ENCODE measurements around the gene MORN5.

MORN5 gene

DNA sequence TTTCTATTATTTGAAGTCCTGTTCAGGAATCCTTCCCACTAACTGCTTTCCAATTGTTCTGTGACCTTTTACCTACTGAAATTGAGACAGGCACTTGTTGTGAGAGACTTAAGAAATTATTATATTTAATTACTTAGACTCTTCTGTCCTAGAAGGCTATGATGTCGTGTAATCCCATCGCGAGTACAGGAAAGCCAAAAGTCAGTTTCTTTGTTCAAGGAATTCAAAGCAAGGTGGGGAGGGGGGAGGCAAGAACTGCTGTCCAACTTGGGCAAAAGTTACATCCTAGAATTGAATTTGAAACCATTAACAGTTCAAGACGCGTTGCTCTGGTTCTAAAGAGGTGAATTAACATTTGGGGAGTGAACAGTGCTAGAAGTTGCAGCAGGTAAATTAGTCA, 18.0 kb upstream of the MORN5 start:
- TF ChIP-seq, protein P1, sequence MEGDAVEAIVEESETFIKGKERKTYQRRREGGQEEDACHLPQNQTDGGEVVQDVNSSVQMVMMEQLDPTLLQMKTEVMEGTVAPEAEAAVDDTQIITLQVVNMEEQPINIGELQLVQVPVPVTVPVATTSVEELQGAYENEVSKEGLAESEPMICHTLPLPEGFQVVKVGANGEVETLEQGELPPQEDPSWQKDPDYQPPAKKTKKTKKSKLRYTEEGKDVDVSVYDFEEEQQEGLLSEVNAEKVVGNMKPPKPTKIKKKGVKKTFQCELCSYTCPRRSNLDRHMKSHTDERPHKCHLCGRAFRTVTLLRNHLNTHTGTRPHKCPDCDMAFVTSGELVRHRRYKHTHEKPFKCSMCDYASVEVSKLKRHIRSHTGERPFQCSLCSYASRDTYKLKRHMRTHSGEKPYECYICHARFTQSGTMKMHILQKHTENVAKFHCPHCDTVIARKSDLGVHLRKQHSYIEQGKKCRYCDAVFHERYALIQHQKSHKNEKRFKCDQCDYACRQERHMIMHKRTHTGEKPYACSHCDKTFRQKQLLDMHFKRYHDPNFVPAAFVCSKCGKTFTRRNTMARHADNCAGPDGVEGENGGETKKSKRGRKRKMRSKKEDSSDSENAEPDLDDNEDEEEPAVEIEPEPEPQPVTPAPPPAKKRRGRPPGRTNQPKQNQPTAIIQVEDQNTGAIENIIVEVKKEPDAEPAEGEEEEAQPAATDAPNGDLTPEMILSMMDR (IDR thresholded peaks at IDR 0.05; ENCODE audit: low read depth, low read length), result no peak
- H3K4me3 ChIP-seq (ENCODE audit: low read depth, low read length), result no peak overlapping the region
- DNase-seq (ENCODE audit: low read depth, low spot score), result no peak
- in situ Hi-C loops (cut with HindIII; ENCODE audit: low sequenced_read_pairs), result no loop called here

DNA sequence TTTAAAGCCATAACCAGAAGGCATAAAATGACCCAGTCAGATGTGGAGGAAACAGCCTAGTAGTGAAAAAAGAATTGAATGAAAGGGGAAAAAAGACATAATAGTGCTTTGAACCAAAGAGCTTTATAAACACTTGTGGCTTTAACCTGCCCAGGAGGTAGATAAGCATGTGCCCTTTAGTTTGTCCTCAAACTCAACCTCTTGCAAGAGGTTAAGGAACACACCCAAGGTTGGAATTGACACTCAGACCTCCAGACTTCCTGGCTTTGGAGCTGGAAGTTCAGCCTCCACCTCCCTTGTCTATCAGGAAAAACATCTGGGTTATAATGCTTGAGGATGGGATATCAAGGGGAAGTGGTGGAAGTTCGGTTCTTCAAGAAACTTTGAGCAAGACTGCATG, 16.4 kb upstream of the MORN5 start:
- in situ Hi-C loops (cut with HindIII; ENCODE audit: low sequenced_read_pairs), result no loop called here
- no peak for DNase-seq (ENCODE audit: low read depth, low spot score)
- TF ChIP-seq, protein P1 (IDR thresholded peaks at IDR 0.05; ENCODE audit: low read depth, low read length), result no peak
- H3K4me3 ChIP-seq (ENCODE audit: low read depth, low read length), result no peak overlapping the region

DNA sequence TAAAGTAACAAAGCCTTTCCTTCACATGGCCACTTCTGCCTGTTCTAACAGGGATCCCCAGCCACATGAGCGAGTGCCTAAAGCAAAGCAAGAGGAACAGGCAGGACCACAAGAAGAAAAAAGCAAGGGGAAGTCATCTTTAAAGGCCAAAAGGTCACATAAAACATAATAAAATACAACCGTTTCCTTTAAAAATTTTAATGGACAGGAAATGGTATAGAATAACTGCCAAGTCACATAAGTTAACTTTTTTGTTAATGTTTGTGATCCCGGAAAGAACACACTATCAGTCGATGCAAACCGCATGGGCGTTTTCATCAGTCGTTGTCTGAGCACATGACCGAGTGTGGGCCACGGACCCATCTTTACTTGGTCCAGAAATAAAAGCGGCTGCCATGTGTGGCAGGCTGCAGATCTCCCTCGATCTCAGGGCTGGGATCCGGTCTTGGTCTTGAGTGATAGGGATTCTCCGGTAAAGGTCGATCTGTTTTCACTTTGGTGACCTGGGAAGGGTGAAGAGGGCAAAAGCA, 15.8 kb upstream of the MORN5 start:
- in situ Hi-C loops (cut with HindIII; ENCODE audit: low sequenced_read_pairs), result no loop called here
- no peak overlapping the region for H3K4me3 ChIP-seq (ENCODE audit: low read depth, low read length)
- no peak for DNase-seq (ENCODE audit: low read depth, low spot score)
- TF ChIP-seq, protein P1 (IDR thresholded peaks at IDR 0.05; ENCODE audit: low read depth, low read length), result no peak

DNA sequence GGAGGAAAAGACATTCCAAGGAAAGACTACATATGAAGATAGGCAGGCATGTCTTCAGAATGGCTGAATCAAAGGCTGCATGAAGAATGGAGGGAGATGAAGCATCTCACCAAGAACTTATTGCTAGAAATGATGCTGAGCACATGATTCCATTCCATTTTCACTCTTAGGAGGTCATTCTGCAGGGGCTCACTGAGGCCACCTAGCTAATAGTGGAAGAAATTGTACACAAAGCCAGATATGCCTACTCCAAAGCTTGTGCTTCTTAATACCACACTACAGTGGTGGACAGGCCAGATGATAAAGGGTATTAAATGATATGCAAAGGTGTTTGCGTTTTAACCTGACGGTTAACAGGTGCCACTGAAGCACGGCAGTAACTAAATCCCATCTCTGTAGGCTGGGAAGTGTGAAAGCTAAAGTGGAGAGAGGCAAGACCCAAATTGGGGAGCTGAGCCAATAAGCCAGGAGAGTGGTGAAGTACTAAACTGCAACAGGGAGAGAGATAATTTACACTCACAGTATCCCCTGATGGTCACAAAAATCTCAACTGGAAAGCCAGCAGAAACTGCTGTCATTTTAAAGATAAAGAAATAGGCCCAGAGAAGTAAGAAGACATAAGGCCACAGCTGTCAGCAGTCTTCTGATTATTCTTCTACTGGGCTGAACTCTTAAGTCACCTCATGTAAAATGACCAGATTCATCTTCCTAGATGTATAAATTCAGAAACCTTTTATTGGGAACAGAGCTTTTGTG, 14.7 kb upstream of the MORN5 start:
- no peak overlapping the region for H3K4me3 ChIP-seq (ENCODE audit: low read depth, low read length)
- TF ChIP-seq, protein P1 (IDR thresholded peaks at IDR 0.05; ENCODE audit: low read depth, low read length), result peak; percentile 53
- in situ Hi-C loops (cut with HindIII; ENCODE audit: low sequenced_read_pairs), result no loop called here
- no peak for DNase-seq (ENCODE audit: low read depth, low spot score)

DNA sequence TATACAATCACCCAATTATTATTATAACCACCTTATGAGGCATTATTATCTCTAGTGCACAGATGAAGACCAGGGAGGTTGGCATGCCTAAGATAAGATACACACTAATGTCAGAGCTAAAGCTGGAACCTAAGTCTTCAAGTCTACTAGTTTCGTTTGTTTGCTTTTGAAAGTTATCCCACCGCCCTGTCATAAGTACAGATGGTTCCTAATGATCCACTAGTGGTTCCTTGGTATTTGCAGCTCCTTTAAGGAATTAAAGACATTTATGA, 14.2 kb upstream of the MORN5 start:
- H3K4me3 ChIP-seq (ENCODE audit: low read depth, low read length), result no peak overlapping the region
- in situ Hi-C loops (cut with HindIII; ENCODE audit: low sequenced_read_pairs), result no loop called here
- no peak for DNase-seq (ENCODE audit: low read depth, low spot score)
- TF ChIP-seq, protein P1 (IDR thresholded peaks at IDR 0.05; ENCODE audit: low read depth, low read length), result no peak

DNA sequence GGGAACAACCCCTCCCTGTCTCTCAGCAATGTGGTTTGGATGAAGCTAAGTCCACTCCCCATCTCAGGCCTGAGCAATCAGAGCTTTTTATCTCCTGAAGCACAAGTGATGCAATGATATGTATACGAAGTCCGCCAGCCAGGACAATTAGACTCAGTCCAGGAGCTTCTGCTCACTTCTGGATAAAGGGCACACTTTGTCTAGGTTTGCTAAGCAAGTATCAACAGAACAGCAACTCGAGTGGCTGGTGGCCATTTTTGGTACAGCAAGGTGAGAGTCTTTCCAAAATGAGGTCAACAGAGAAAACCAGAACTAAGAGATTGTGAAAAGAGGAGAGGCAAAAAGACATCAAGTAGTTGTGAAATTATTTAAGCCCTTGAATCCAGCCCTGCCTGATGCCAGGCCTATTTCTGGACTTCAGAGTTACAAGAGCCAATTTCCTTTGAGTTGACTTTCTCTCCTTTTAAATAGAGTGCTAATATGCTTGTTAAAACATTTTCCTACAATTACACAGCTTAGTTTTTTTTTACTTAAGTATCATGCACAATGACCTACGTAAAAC, 8.4 kb upstream of the MORN5 start:
- TF ChIP-seq, protein P1 (IDR thresholded peaks at IDR 0.05; ENCODE audit: low read depth, low read length), result no peak
- no peak for DNase-seq (ENCODE audit: low read depth, low spot score)
- in situ Hi-C loops (cut with HindIII; ENCODE audit: low sequenced_read_pairs), result no loop called here
- H3K4me3 ChIP-seq (ENCODE audit: low read depth, low read length), result no peak overlapping the region
